Type B pancreatic cell (in vitro differentiated cells): ENCODE data around the gene TPSAB1. TPM values are rescaled to one million over a fixed set of nuclear protein-coding genes. Genes with fewer than 3 reads are reported as not detected.
"Not testable (repeated sequence)": the region's sequence is repeated elsewhere in the genome, so short reads cannot be mapped to it uniquely, and the experiment has no call there.

ENCODE experiments used
- DNase-seq: peaks from one replicate; pipeline ENCODE4 v3.0.0; 2021; ENCODE audit warnings: mixed read lengths; ENCODE audit not compliant: unreplicated experiment; ENCODE audit errors: extremely low spot score
- H3K27ac Mint-ChIP-seq: 2 replicates; pipeline ENCODE4 v1.8.0; 2021; ENCODE audit warnings: mild to moderate bottlenecking, mixed read lengths
- H3K27me3 Mint-ChIP-seq: 2 replicates; pipeline ENCODE4 v1.8.0; 2021; ENCODE audit warnings: mixed read lengths
- H3K36me3 Mint-ChIP-seq: 2 replicates; pipeline ENCODE4 v1.8.0; 2021; ENCODE audit warnings: mixed read lengths
- H3K4me1 Mint-ChIP-seq: one replicate; pipeline ENCODE4 v1.8.0; 2021; ENCODE audit warnings: mixed read lengths; ENCODE audit not compliant: unreplicated experiment
- H3K4me3 Mint-ChIP-seq: 2 replicates; pipeline ENCODE4 v1.8.0; 2021; ENCODE audit warnings: mild to moderate bottlenecking, mixed read lengths
- H3K9me3 Mint-ChIP-seq: 2 replicates; pipeline ENCODE4 v1.8.0; 2021; ENCODE audit warnings: mixed read lengths
- CTCF ChIP-seq: fragments of 200-600 bp; sonication (generic); conservative IDR thresholded peaks from 2 replicates; pipeline ENCODE4 v1.5.0; 2021; ENCODE audit warnings: antibody characterized with exemption, mild to moderate bottlenecking
- total RNA-seq: library from RNA; stranded (reverse); gene quantifications from 2 replicates; pipeline ENCODE4 v1.2.1, GENCODE V29; 2021; ENCODE audit warnings: low replicate concordance

Gene TPSAB1
- total RNA-seq, 1 donor from 2014 or later, result not detected

GRCh38 chr16:1232049-1232748, 8.3 kb upstream of the TPSAB1 start:
- not testable (repeated sequence) for H3K4me3 Mint-ChIP-seq, DNase-seq, H3K9me3 Mint-ChIP-seq, H3K27ac Mint-ChIP-seq, H3K27me3 Mint-ChIP-seq, H3K4me1 Mint-ChIP-seq, H3K36me3 Mint-ChIP-seq

GRCh38 chr16:1236659-1237058, 3.8 kb upstream of the TPSAB1 start:
- not testable (repeated sequence) for H3K36me3 Mint-ChIP-seq, H3K9me3 Mint-ChIP-seq, DNase-seq, H3K4me1 Mint-ChIP-seq, H3K27ac Mint-ChIP-seq, H3K27me3 Mint-ChIP-seq, H3K4me3 Mint-ChIP-seq

GRCh38 chr16:1237990-1238389, 2.5 kb upstream of the TPSAB1 start:
- H3K4me1 Mint-ChIP-seq, result peaks cover 4% of the 10 kb centered on the region
- H3K36me3 Mint-ChIP-seq, result no peaks in the 10 kb centered on the region
- no peak for TF ChIP-seq CTCF
- DNase-seq, result no peak
- no peak overlapping the region for H3K4me3 Mint-ChIP-seq
- H3K27me3 Mint-ChIP-seq, result peaks cover 7% of the 10 kb centered on the region
- H3K9me3 Mint-ChIP-seq, result no peaks in the 10 kb centered on the region
- H3K27ac Mint-ChIP-seq, result peak overlapping the region; percentile 55

GRCh38 chr16:1238909-1239308, 1.6 kb upstream of the TPSAB1 start:
- H3K27me3 Mint-ChIP-seq, H3K27ac Mint-ChIP-seq, H3K36me3 Mint-ChIP-seq, H3K4me3 Mint-ChIP-seq, DNase-seq, H3K4me1 Mint-ChIP-seq, H3K9me3 Mint-ChIP-seq: not testable (repeated sequence)

GRCh38 chr16:1239575-1239974, 930 bp upstream of the TPSAB1 start:
- DNase-seq, result not testable (repeated sequence)

GRCh38 chr16:1241081-1241480, 576 bp downstream of the TPSAB1 start:
- H3K4me1 Mint-ChIP-seq, H3K36me3 Mint-ChIP-seq, H3K4me3 Mint-ChIP-seq, H3K27ac Mint-ChIP-seq, H3K9me3 Mint-ChIP-seq, DNase-seq: not testable (repeated sequence)
- peaks cover 12% of the 10 kb centered on the region for H3K27me3 Mint-ChIP-seq

More at GRCh38 chr16:1239575-1239974, 930 bp upstream of the TPSAB1 start:
- not testable (repeated sequence) for H3K4me3 Mint-ChIP-seq, H3K27ac Mint-ChIP-seq, H3K27me3 Mint-ChIP-seq, H3K4me1 Mint-ChIP-seq, H3K9me3 Mint-ChIP-seq, H3K36me3 Mint-ChIP-seq

- H3K9me3 Mint-ChIP-seq, H3K27ac Mint-ChIP-seq, H3K4me1 Mint-ChIP-seq, DNase-seq, H3K4me3 Mint-ChIP-seq, H3K36me3 Mint-ChIP-seq: not testable (repeated sequence)
- H3K27me3 Mint-ChIP-seq, result peaks cover 25% of the 10 kb centered on the region
Observed at GRCh38 chr16:1243363-1243762, 2.9 kb downstream of the TPSAB1 start.

- H3K27me3 Mint-ChIP-seq, result peaks cover 23% of the 10 kb centered on the region
- H3K9me3 Mint-ChIP-seq, H3K4me1 Mint-ChIP-seq, H3K4me3 Mint-ChIP-seq, H3K27ac Mint-ChIP-seq, DNase-seq, H3K36me3 Mint-ChIP-seq: not testable (repeated sequence)
Observed at GRCh38 chr16:1243907-1244850, 3.7 kb downstream of the TPSAB1 start.

- H3K4me3 Mint-ChIP-seq, result no peak overlapping the region
- no peak overlapping the region for H3K27ac Mint-ChIP-seq
- DNase-seq, result no peak
- no peaks in the 10 kb centered on the region for H3K4me1 Mint-ChIP-seq
- no peaks in the 10 kb centered on the region for H3K36me3 Mint-ChIP-seq
- H3K9me3 Mint-ChIP-seq, result no peaks in the 10 kb centered on the region
- TF ChIP-seq CTCF, result no peak
- peaks cover 23% of the 10 kb centered on the region for H3K27me3 Mint-ChIP-seq
Observed at GRCh38 chr16:1244881-1245280, 4.4 kb downstream of the TPSAB1 start.
